SH-SY5Y (cell line): ENCODE measurements around the gene UBTF.

Experiments used
- GATA2 ChIP-seq: IDR thresholded peaks from 2 replicates; pipeline ENCODE4 v1.6.1; 2011; ENCODE audit warnings: mild to moderate bottlenecking, low read depth, low read length
- GATA3 ChIP-seq: IDR thresholded peaks from 2 replicates; pipeline ENCODE4 v1.6.1; 2011; ENCODE audit warnings: low read depth, mild to moderate bottlenecking, low read length, moderate library complexity

DNA sequence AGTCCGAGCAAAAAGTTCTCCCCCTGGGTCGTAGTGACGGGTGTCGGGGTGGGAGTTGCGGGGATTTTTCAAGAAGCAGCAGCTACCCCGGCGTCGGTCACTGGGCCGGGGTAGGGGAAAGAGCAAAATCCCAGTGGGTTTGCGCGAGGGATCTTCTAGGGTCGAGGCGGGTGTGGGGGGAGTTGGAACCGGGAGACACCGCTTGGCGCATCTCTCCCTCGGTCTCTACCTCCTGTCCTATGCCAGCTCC is 2.3 kb upstream of the UBTF start:
- TF ChIP-seq GATA2 (no peak), GATA3 (no peak)
